Kidney glomerular epithelial cell (primary cell): ENCODE measurements around the gene INSYN2A.

Source experiments
- DNase-seq: peaks from one replicate; lab custom pipeline; 2025; lab: John Stamatoyannopoulos, UW

Gene INSYN2A

GRCh38 chr10:127196282-127197153 lies at the start of gene INSYN2A:
Gene INSYN2A (minus strand): TSS chr10:127196591. CDS start chr10:127176395, 20,196 bp downstream.
- no peak for DNase-seq

- no peak for DNase-seq
Observed at GRCh38 chr10:127245456-127245855, 49.1 kb upstream of the INSYN2A start.

- peak; percentile 20 for DNase-seq
Observed at GRCh38 chr10:127243490-127244272, 47.3 kb upstream of the INSYN2A start.

GRCh38 chr10:127242914-127243313 lies 46.5 kb upstream of the INSYN2A start:
- DNase-seq, result no peak

GRCh38 chr10:127236266-127236665 lies 39.9 kb upstream of the INSYN2A start:
- no peak for DNase-seq

- no peak for DNase-seq
Observed at GRCh38 chr10:127234306-127234800, 38.0 kb upstream of the INSYN2A start.

- DNase-seq, result no peak
Observed at GRCh38 chr10:127228195-127228787, 31.9 kb upstream of the INSYN2A start.

GRCh38 chr10:127227663-127228062 lies 31.3 kb upstream of the INSYN2A start:
- no peak for DNase-seq

- no peak for DNase-seq
Observed at GRCh38 chr10:127227027-127227426, 30.6 kb upstream of the INSYN2A start.

- DNase-seq, result no peak
Observed at GRCh38 chr10:127221281-127221680, 24.9 kb upstream of the INSYN2A start.

GRCh38 chr10:127218658-127219057 lies 22.3 kb upstream of the INSYN2A start:
- DNase-seq, result no peak

GRCh38 chr10:127216786-127217185 lies 20.4 kb upstream of the INSYN2A start:
- no peak for DNase-seq

- DNase-seq, result no peak
Observed at GRCh38 chr10:127216274-127216673, 19.9 kb upstream of the INSYN2A start.

- no peak for DNase-seq
Observed at GRCh38 chr10:127215866-127216265, 19.5 kb upstream of the INSYN2A start.

GRCh38 chr10:127210936-127211466 lies 14.6 kb upstream of the INSYN2A start:
- no peak for DNase-seq

- DNase-seq, result no peak
Observed at GRCh38 chr10:127207081-127207480, 10.7 kb upstream of the INSYN2A start.

GRCh38 chr10:127203067-127203466 lies 6.7 kb upstream of the INSYN2A start:
- DNase-seq, result no peak

GRCh38 chr10:127200646-127201045 lies 4.3 kb upstream of the INSYN2A start:
- DNase-seq, result no peak

GRCh38 chr10:127198721-127199120 lies 2.3 kb upstream of the INSYN2A start:
- DNase-seq, result no peak

- no peak for DNase-seq
Observed at GRCh38 chr10:127198307-127198706, 1.9 kb upstream of the INSYN2A start.

GRCh38 chr10:127197154-127197432 lies 702 bp upstream of the INSYN2A start:
- DNase-seq, result no peak

GRCh38 chr10:127195571-127196281 lies 665 bp downstream of the INSYN2A start:
- DNase-seq, result no peak
